Forelimb muscle (tissue), 1 donor: ENCODE measurements around the gene PSMB7. TPM values are rescaled to one million over a fixed set of nuclear protein-coding genes. Genes with fewer than 3 reads are reported as not detected.
A peak's percentile ranks its signal among the peaks of the same experiment; 100 is the strongest.

Experiments used
- DNase-seq: peaks from one replicate; pipeline ENCODE4 v3.0.0-alpha.2; 2013; ENCODE audit warnings: low read depth
- polyA plus RNA-seq: library from polyadenylated mRNA; unstranded; fragments of 120-200 nt; gene quantifications from one replicate; pipeline ENCODE4 v1.2.1, GENCODE V29; 2013; ENCODE audit not compliant: insufficient read length

The PSMB7 gene
- polyA plus RNA-seq, 1 donor = 177 TPM

GRCh38 chr9:124411514-124412227, 3.6 kb downstream of the PSMB7 start:
- no peak for DNase-seq

- no peak for DNase-seq
Measured at GRCh38 chr9:124410321-124410913, 4.8 kb downstream of the PSMB7 start.

GRCh38 chr9:124409410-124409809, 5.8 kb downstream of the PSMB7 start:
- no peak for DNase-seq

- no peak for DNase-seq
Measured at GRCh38 chr9:124403246-124403645, 12.0 kb downstream of the PSMB7 start.

- DNase-seq = no peak
Measured at GRCh38 chr9:124399968-124400940, 15.0 kb downstream of the PSMB7 start.

- DNase-seq = peak; percentile 73
Measured at GRCh38 chr9:124399323-124399967, 15.8 kb downstream of the PSMB7 start.

GRCh38 chr9:124398191-124398935, 16.9 kb downstream of the PSMB7 start:
- DNase-seq = no peak

GRCh38 chr9:124395826-124396225, 19.4 kb downstream of the PSMB7 start:
- no peak for DNase-seq

GRCh38 chr9:124394596-124394995, 20.6 kb downstream of the PSMB7 start:
- DNase-seq = no peak

GRCh38 chr9:124394167-124394566, 21.1 kb downstream of the PSMB7 start:
- DNase-seq = no peak

- DNase-seq = no peak
Measured at GRCh38 chr9:124392871-124393460, 22.3 kb downstream of the PSMB7 start.

- no peak for DNase-seq
Measured at GRCh38 chr9:124392254-124392870, 22.9 kb downstream of the PSMB7 start.

- no peak for DNase-seq
Measured at GRCh38 chr9:124390794-124391658, 24.2 kb downstream of the PSMB7 start.

GRCh38 chr9:124389146-124389939, 25.9 kb downstream of the PSMB7 start:
- no peak for DNase-seq

- no peak for DNase-seq
Measured at GRCh38 chr9:124388275-124389048, 26.8 kb downstream of the PSMB7 start.

- DNase-seq = no peak
Measured at GRCh38 chr9:124386201-124386600, 29.0 kb downstream of the PSMB7 start.

GRCh38 chr9:124385623-124386022, 29.6 kb downstream of the PSMB7 start:
- DNase-seq = no peak

GRCh38 chr9:124384846-124385245, 30.4 kb downstream of the PSMB7 start:
- no peak for DNase-seq
